Esophagus muscularis mucosa (tissue), 4 donors: ENCODE results near the gene QRICH2.

Experiments
- CTCF ChIP-seq, 3 experiments: fragments of 200-600 bp in 2 of 3; fragments of 450-650 bp in 1 of 3; sonication (generic) in 2 of 3; IDR thresholded peaks; one replicate each; pipeline ENCODE4 v1.5.1; 2017 to 2019; ENCODE audit warnings: antibody characterized with exemption in 3 of 3, mild to moderate bottlenecking in 2 of 3, moderate library complexity in 1 of 3
- EP300 ChIP-seq: sonication (generic); formaldehyde crosslinking; IDR thresholded peaks from one replicate; pipeline ENCODE4 v1.6.1; 2017; ENCODE audit warnings: antibody characterized with exemption
- POLR2A ChIP-seq: fragments of 450-650 bp; IDR thresholded peaks from one replicate; pipeline ENCODE4 v1.6.1; 2017; ENCODE audit warnings: antibody characterized with exemption, moderate library complexity, mild to moderate bottlenecking, low read depth
- POLR2AphosphoS5 ChIP-seq, 2 donors: sonication (generic); formaldehyde crosslinking; IDR thresholded peaks; one replicate each; pipeline ENCODE4 v1.6.1; 2017; ENCODE audit warnings: antibody characterized with exemption in 2 of 2

- TF ChIP-seq CTCF (IDR thresholded peaks at IDR 0.05) (no peak), POLR2A (no peak), POLR2AphosphoS5 (IDR thresholded peaks at IDR 0.05) (no peak), EP300 (no peak)
Observed at GRCh38 chr17:76266244-76266938, 41.7 kb downstream of the QRICH2 start.
